Neural cell (in vitro differentiated cells): Measurements from ENCODE around the gene BABAM1. TPM values are rescaled to one million over a fixed set of nuclear protein-coding genes. Genes with fewer than 3 reads are reported as not detected.

Source experiments
- H2AFZ ChIP-seq: fragments of 200-600, 300-800 bp; sonication (generic), shearing (Covaris generic); 2 replicates; pipeline ENCODE4 v1.6.0; 2014; ENCODE audit warnings: low read depth, mild to moderate bottlenecking, antibody characterized with exemption, low read length, moderate library complexity
- H3F3A ChIP-seq: fragments of 200-600 bp; shearing (Covaris generic); 2 replicates; pipeline ENCODE4 v1.6.1; 2016; ENCODE audit warnings: mild to moderate bottlenecking, moderate library complexity, mixed read lengths, antibody characterized with exemption, low read length; ENCODE audit not compliant: insufficient read depth, poor library complexity, severe bottlenecking
- H3K27ac ChIP-seq: fragments of 200-600, 300-800 bp; sonication (generic), shearing (Covaris generic); 2 replicates; pipeline ENCODE4 v1.5.1; 2014; ENCODE audit warnings: mild to moderate bottlenecking, low read length, moderate library complexity
- H3K27me3 ChIP-seq: fragments of 300-800, 200-600 bp; sonication (generic), shearing (Covaris generic); 2 replicates; pipeline ENCODE4 v1.6.0; 2014; ENCODE audit warnings: mild to moderate bottlenecking, low read depth, low read length, moderate library complexity; ENCODE audit not compliant: insufficient read depth
- H3K36me3 ChIP-seq: fragments of 300-800, 200-600 bp; sonication (generic), shearing (Covaris generic); 2 replicates; pipeline ENCODE4 v1.5.1; 2014; ENCODE audit warnings: mild to moderate bottlenecking, antibody characterized with exemption, low read length, moderate library complexity; ENCODE audit not compliant: insufficient read depth
- H3K4me2 ChIP-seq: fragments of 300-800, 200-600 bp; sonication (generic), shearing (Covaris generic); 2 replicates; pipeline ENCODE4 v1.6.0; 2014; ENCODE audit warnings: mild to moderate bottlenecking, low read length
- H3K4me3 ChIP-seq: fragments of 300-800, 200-600 bp; sonication (generic), shearing (Covaris generic); 2 replicates; pipeline ENCODE4 v1.5.1; 2014; ENCODE audit warnings: mild to moderate bottlenecking, low read length, moderate library complexity
- H3K79me2 ChIP-seq: fragments of 200-600 bp; shearing (Covaris generic); replicated peaks from 2 replicates; pipeline ENCODE4 v1.6.0; 2014; ENCODE audit warnings: mild to moderate bottlenecking, low read length, moderate library complexity; ENCODE audit not compliant: insufficient read depth
- H3K9ac ChIP-seq: fragments of 300-800, 200-600 bp; sonication (generic), shearing (Covaris generic); 2 replicates; pipeline ENCODE4 v1.6.1; 2016; ENCODE audit warnings: mild to moderate bottlenecking, low read length, mixed read lengths
- H3K9me2 ChIP-seq: fragments of 200-600 bp; shearing (Covaris generic); 2 replicates; pipeline ENCODE4 v1.6.1; 2016; ENCODE audit warnings: mild to moderate bottlenecking, low read length, mixed read lengths; ENCODE audit not compliant: insufficient read depth
- H3K9me3 ChIP-seq: fragments of 200-600, 300-800 bp; sonication (generic), shearing (Covaris generic); 2 replicates; pipeline ENCODE4 v1.6.1; 2016; ENCODE audit warnings: mild to moderate bottlenecking, mixed run types, low read length, moderate library complexity, mixed read lengths
- H4K20me1 ChIP-seq: fragments of 200-600 bp; shearing (Covaris generic); 2 replicates; pipeline ENCODE4 v1.6.1; 2016; ENCODE audit warnings: mild to moderate bottlenecking, mixed run types; ENCODE audit not compliant: insufficient read depth
- EP300 ChIP-seq: fragments of 450-650 bp; conservative IDR thresholded peaks from 2 replicates; pipeline ENCODE4 v1.6.1; 2014; ENCODE audit warnings: antibody characterized with exemption, mild to moderate bottlenecking, moderate library complexity; ENCODE audit not compliant: poor library complexity, severe bottlenecking
- EZH2 ChIP-seq: fragments of 200-600, 300-800 bp; shearing (Covaris generic), sonication (generic); IDR thresholded peaks from 2 replicates; pipeline ENCODE4 v1.6.1; 2014; ENCODE audit warnings: antibody characterized with exemption, low read length, borderline replicate concordance, mild to moderate bottlenecking; ENCODE audit not compliant: insufficient read depth, poor library complexity, severe bottlenecking
- MXI1 ChIP-seq: fragments of 450-650 bp; conservative IDR thresholded peaks from 2 replicates; pipeline ENCODE4 v1.6.1; 2014; ENCODE audit warnings: antibody characterized with exemption, mild to moderate bottlenecking; ENCODE audit not compliant: poor library complexity, severe bottlenecking
- POLR2AphosphoS5 ChIP-seq: IDR thresholded peaks from 2 replicates; pipeline ENCODE4 v1.6.1; 2012
- RAD21 ChIP-seq: fragments of 450-650 bp; conservative IDR thresholded peaks from 2 replicates; pipeline ENCODE4 v1.6.1; 2014; ENCODE audit warnings: antibody characterized with exemption, mild to moderate bottlenecking, moderate library complexity
- SMC3 ChIP-seq: fragments of 450-650 bp; conservative IDR thresholded peaks from 2 replicates; pipeline ENCODE4 v1.6.1; 2014; ENCODE audit warnings: antibody characterized with exemption, mild to moderate bottlenecking, moderate library complexity; ENCODE audit not compliant: poor library complexity
- TAF1 ChIP-seq: IDR thresholded peaks from 2 replicates; pipeline ENCODE4 v1.6.1; 2012; ENCODE audit warnings: low read depth
- polyA plus RNA-seq: library from polyadenylated mRNA; depleted of rRNA; stranded (reverse); fragments of >200 nt; gene quantifications from 2 replicates; pipeline ENCODE4 v1.2.3, GENCODE V29; 2014
- TF ChIP-seq, protein P1 (sequence below): fragments of 450-650 bp; IDR thresholded peaks from 2 replicates; pipeline ENCODE4 v1.5.1; 2014; ENCODE audit warnings: antibody characterized with exemption, mild to moderate bottlenecking, moderate library complexity; ENCODE audit not compliant: poor library complexity, severe bottlenecking
- TF ChIP-seq, protein P2 (sequence below): IDR thresholded peaks from 2 replicates; pipeline ENCODE4 v1.6.1; 2012; ENCODE audit warnings: borderline replicate concordance

BABAM1 gene
- polyA plus RNA-seq, 1 donor from 2014 or later, result 123 TPM

DNA sequence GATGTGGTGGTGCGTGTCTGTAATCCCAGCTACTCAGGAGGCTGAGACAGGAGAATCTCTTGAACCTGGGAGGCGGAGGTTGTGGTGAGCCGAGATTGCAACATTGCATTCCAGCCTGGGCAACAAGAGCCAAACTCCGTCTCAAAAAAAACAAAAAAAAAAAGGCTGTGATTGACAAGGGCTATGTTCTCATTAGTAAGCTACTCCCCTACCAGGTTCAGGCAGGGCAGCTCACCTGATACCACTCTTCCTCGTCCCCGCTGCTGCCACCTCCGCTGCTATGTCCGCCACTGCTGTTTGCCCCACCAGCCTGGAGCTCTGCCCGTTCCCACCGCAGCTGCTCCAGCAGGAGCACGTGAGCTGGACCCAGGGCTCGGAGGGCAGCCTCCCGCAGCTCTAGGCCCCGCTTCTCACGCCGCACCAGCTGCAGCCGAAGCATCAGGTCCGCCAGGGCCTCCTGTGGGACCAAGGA lies 12.1 kb upstream of the BABAM1 start:
- no peaks in the 10 kb centered on the region for H3F3A ChIP-seq
- H4K20me1 ChIP-seq, result no peaks in the 10 kb centered on the region
- H3K4me3 ChIP-seq, result no peak overlapping the region
- no peak overlapping the region for H3K27ac ChIP-seq
- no peaks in the 10 kb centered on the region for H3K9me2 ChIP-seq
- peaks cover 8% of the 10 kb centered on the region for H3K9me3 ChIP-seq
- H3K9ac ChIP-seq, result no peak overlapping the region
- H3K36me3 ChIP-seq, result no peaks in the 10 kb centered on the region
- H3K27me3 ChIP-seq, result no peaks in the 10 kb centered on the region
- no peaks in the 10 kb centered on the region for H3K79me2 ChIP-seq
- no peak overlapping the region for H2AFZ ChIP-seq
- H3K4me2 ChIP-seq, result no peak overlapping the region
- TF ChIP-seq TAF1 (no peak), SMC3 (no peak), MXI1 (no peak), EZH2 (no peak), EP300 (no peak), POLR2AphosphoS5 (no peak), RAD21 (no peak)
- TF ChIP-seq, protein P1, sequence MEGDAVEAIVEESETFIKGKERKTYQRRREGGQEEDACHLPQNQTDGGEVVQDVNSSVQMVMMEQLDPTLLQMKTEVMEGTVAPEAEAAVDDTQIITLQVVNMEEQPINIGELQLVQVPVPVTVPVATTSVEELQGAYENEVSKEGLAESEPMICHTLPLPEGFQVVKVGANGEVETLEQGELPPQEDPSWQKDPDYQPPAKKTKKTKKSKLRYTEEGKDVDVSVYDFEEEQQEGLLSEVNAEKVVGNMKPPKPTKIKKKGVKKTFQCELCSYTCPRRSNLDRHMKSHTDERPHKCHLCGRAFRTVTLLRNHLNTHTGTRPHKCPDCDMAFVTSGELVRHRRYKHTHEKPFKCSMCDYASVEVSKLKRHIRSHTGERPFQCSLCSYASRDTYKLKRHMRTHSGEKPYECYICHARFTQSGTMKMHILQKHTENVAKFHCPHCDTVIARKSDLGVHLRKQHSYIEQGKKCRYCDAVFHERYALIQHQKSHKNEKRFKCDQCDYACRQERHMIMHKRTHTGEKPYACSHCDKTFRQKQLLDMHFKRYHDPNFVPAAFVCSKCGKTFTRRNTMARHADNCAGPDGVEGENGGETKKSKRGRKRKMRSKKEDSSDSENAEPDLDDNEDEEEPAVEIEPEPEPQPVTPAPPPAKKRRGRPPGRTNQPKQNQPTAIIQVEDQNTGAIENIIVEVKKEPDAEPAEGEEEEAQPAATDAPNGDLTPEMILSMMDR, result no peak
- TF ChIP-seq, protein P2, sequence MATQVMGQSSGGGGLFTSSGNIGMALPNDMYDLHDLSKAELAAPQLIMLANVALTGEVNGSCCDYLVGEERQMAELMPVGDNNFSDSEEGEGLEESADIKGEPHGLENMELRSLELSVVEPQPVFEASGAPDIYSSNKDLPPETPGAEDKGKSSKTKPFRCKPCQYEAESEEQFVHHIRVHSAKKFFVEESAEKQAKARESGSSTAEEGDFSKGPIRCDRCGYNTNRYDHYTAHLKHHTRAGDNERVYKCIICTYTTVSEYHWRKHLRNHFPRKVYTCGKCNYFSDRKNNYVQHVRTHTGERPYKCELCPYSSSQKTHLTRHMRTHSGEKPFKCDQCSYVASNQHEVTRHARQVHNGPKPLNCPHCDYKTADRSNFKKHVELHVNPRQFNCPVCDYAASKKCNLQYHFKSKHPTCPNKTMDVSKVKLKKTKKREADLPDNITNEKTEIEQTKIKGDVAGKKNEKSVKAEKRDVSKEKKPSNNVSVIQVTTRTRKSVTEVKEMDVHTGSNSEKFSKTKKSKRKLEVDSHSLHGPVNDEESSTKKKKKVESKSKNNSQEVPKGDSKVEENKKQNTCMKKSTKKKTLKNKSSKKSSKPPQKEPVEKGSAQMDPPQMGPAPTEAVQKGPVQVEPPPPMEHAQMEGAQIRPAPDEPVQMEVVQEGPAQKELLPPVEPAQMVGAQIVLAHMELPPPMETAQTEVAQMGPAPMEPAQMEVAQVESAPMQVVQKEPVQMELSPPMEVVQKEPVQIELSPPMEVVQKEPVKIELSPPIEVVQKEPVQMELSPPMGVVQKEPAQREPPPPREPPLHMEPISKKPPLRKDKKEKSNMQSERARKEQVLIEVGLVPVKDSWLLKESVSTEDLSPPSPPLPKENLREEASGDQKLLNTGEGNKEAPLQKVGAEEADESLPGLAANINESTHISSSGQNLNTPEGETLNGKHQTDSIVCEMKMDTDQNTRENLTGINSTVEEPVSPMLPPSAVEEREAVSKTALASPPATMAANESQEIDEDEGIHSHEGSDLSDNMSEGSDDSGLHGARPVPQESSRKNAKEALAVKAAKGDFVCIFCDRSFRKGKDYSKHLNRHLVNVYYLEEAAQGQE, result no peak

DNA sequence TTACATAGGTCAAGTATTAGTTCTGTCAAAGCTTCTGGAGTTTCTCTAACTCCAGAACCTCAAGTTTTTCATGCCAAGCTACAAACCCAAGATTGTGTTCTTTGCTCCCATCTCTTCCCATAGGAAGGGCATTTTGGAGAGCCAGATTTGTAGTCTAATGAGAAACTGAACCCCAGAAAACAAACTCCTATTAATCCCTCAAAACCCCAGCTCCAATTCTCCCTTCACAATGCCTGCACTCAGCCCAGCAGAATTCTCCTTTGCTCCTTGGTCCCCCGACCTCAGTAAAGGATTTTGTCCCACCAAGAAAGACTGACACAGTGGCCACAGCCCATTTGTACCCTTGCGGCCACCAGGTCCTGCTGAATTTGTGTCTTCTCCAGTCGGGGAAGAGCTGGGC lies 11.1 kb upstream of the BABAM1 start:
- peaks cover 8% of the 10 kb centered on the region for H3K9me3 ChIP-seq
- H3F3A ChIP-seq, result no peaks in the 10 kb centered on the region
- H3K4me2 ChIP-seq, result no peak overlapping the region
- no peaks in the 10 kb centered on the region for H3K79me2 ChIP-seq
- no peak for TF ChIP-seq EZH2
- TF ChIP-seq, protein P1, result no peak
- no peak for TF ChIP-seq MXI1
- TF ChIP-seq EP300, result no peak
- TF ChIP-seq SMC3, result no peak
- no peak for TF ChIP-seq TAF1
- no peak for TF ChIP-seq POLR2AphosphoS5
- TF ChIP-seq RAD21, result no peak
- TF ChIP-seq, protein P2, result no peak
- H2AFZ ChIP-seq, result no peak overlapping the region
- H3K36me3 ChIP-seq, result no peaks in the 10 kb centered on the region
- no peak overlapping the region for H3K4me3 ChIP-seq
- H3K27ac ChIP-seq, result no peak overlapping the region
- no peaks in the 10 kb centered on the region for H4K20me1 ChIP-seq
- H3K9me2 ChIP-seq, result no peaks in the 10 kb centered on the region
- no peak overlapping the region for H3K9ac ChIP-seq
- H3K27me3 ChIP-seq, result no peaks in the 10 kb centered on the region
